Muscle of leg (tissue), 16 donors: ENCODE data around the gene KMO. TPM values are rescaled to one million over a fixed set of nuclear protein-coding genes. Genes with fewer than 3 reads are reported as not detected.
A peak's percentile ranks its signal among the peaks of the same experiment; 100 is the strongest.

ENCODE experiments used
- DNase-seq: peaks from one replicate; pipeline ENCODE4 v3.0.0; 2013
- H3K27ac ChIP-seq: one replicate; pipeline ENCODE4 v1.5.1; 2013; ENCODE audit warnings: mild to moderate bottlenecking, low read length, control low read depth
- H3K27me3 ChIP-seq: one replicate; pipeline ENCODE4 v1.6.1; 2013; ENCODE audit warnings: low read length; ENCODE audit not compliant: control insufficient read depth, insufficient read depth
- H3K36me3 ChIP-seq: one replicate; pipeline ENCODE4 v1.6.1; 2013; ENCODE audit warnings: low read length; ENCODE audit not compliant: control insufficient read depth, insufficient read depth
- H3K4me1 ChIP-seq: one replicate; pipeline ENCODE4 v1.6.1; 2013; ENCODE audit warnings: low read length; ENCODE audit not compliant: control insufficient read depth, insufficient read depth
- H3K4me3 ChIP-seq: one replicate; pipeline ENCODE4 v1.5.1; 2013; ENCODE audit warnings: low read length, control low read depth
- H3K9me3 ChIP-seq: replicated peaks from 2 replicates; pipeline ENCODE4 v1.6.1; 2013; ENCODE audit warnings: low read depth, low read length; ENCODE audit not compliant: control insufficient read depth
- WGBS: methylation state at CpG from one replicate; pipeline ENCODE4 v1.1.5; 2013; ENCODE audit warnings: missing lambda C conversion rate; ENCODE audit not compliant: insufficient coverage; 5-methylcytosine and 5-hydroxymethylcytosine counted together
- long read RNA-seq, 11 donors: transcript quantifications; one replicate each; lab custom pipeline, GENCODE V29; 2026
- polyA plus RNA-seq, 8 donors: library from polyadenylated mRNA; unstranded; fragments of 120-200 nt; gene quantifications; one replicate each; pipeline versions ENCODE4 v1.2.1 to v1.2.3, GENCODE V29; 2013; ENCODE audit warnings: inconsistent platforms in 1 of 8, low replicate concordance in 1 of 8; ENCODE audit not compliant: insufficient read length in 8 of 8, insufficient read depth in 1 of 8
- total RNA-seq: library from RNA; stranded (reverse); fragments of 120-200 nt; gene quantifications from one replicate; pipeline ENCODE4 v1.2.4, GENCODE V29; 2013

The KMO gene
- total RNA-seq (0.27 TPM), polyA plus RNA-seq (under 1 TPM; 0.11 to 0.53 (median 0.20) TPM)
- long read RNA-seq, donor 1 = 0 reads
- long read RNA-seq, donor 2 = 0 reads
- long read RNA-seq, donor 3 = 0 reads
- long read RNA-seq, donor 4 = 0 reads
- long read RNA-seq, donor 5 = 0 reads
- long read RNA-seq, donor 6, partial matches to known transcripts = 0 of 56 reads
- long read RNA-seq, donor 6, other reads (novel, unspliced or antisense) = 56 of 56 reads
- long read RNA-seq, donor 7, partial matches to known transcripts = 6 of 22 reads
- long read RNA-seq, donor 7, other reads (novel, unspliced or antisense) = 16 of 22 reads
- long read RNA-seq, donor 8 = 0 reads
- long read RNA-seq, donor 9 = 0 reads
- long read RNA-seq, donor 10, partial matches to known transcripts = 0 of 32 reads
- long read RNA-seq, donor 10, other reads (novel, unspliced or antisense) = 32 of 32 reads
- long read RNA-seq, donor 11, partial matches to known transcripts = 0 of 12 reads
- long read RNA-seq, donor 11, other reads (novel, unspliced or antisense) = 12 of 12 reads

GRCh38 chr1:241532162-241532531, at the start of gene KMO:
KMO (plus strand) TSS chr1:241532378; CDS start chr1:241532445, 67 bp downstream.
- H3K36me3 ChIP-seq = no peaks in the 10 kb centered on the region
- no peaks in the 10 kb centered on the region for H3K9me3 ChIP-seq
- no CpG with 5 or more reads among the region's 1 CpG for WGBS
- no peak for DNase-seq
- H3K4me3 ChIP-seq = peak within 1 kb of the TSS; percentile 28
- H3K27ac ChIP-seq = peak within 1 kb of the TSS; percentile 5
- no peaks in the 10 kb centered on the region for H3K4me1 ChIP-seq
- peaks cover 3% of the 10 kb centered on the region for H3K27me3 ChIP-seq

GRCh38 chr1:241482761-241483250, 49.4 kb upstream of the KMO start:
- no peak for DNase-seq
- no CpG with 5 or more reads among the region's 1 CpG for whole genome bisulfite sequencing
- no peaks in the 10 kb centered on the region for H3K36me3 ChIP-seq

GRCh38 chr1:241485145-241485544, 47.0 kb upstream of the KMO start:
- no peak for DNase-seq
- Histone ChIP-seq H3K4me1 (no peaks in the 10 kb centered on the region), H3K27me3 (no peaks in the 10 kb centered on the region), H3K36me3 (no peaks in the 10 kb centered on the region), H3K4me3 (no peak overlapping the region), H3K9me3 (no peaks in the 10 kb centered on the region), H3K27ac (no peak overlapping the region)
- WGBS = no CpG with 5 or more reads among the region's 3 CpGs

More at GRCh38 chr1:241482761-241483250, 49.4 kb upstream of the KMO start:
- Histone ChIP-seq H3K27ac (no peak overlapping the region), H3K9me3 (no peaks in the 10 kb centered on the region), H3K4me1 (no peaks in the 10 kb centered on the region), H3K27me3 (no peaks in the 10 kb centered on the region), H3K4me3 (no peak overlapping the region)

GRCh38 chr1:241485554-241485992, 46.6 kb upstream of the KMO start:
- 89% methylated on average over 2 of the region's 4 CpGs for whole genome bisulfite sequencing
- H3K9me3 ChIP-seq = no peaks in the 10 kb centered on the region
- H3K27me3 ChIP-seq = no peaks in the 10 kb centered on the region
- H3K4me3 ChIP-seq = no peak overlapping the region
- no peak for DNase-seq
- no peaks in the 10 kb centered on the region for H3K36me3 ChIP-seq
- H3K4me1 ChIP-seq = no peaks in the 10 kb centered on the region
- H3K27ac ChIP-seq = no peak overlapping the region

- WGBS = no CpG with 5 or more reads among the region's 1 CpG
- Histone ChIP-seq H3K27me3 (no peaks in the 10 kb centered on the region), H3K4me3 (no peak overlapping the region), H3K4me1 (no peaks in the 10 kb centered on the region), H3K27ac (no peak overlapping the region), H3K36me3 (no peaks in the 10 kb centered on the region), H3K9me3 (no peaks in the 10 kb centered on the region)
- DNase-seq = no peak
Observed at GRCh38 chr1:241488739-241489138, 43.4 kb upstream of the KMO start.

- DNase-seq = peak; percentile 5
- Histone ChIP-seq H3K36me3 (peaks cover 28% of the 10 kb centered on the region), H3K4me3 (no peak overlapping the region), H3K27me3 (no peaks in the 10 kb centered on the region), H3K27ac (no peak overlapping the region), H3K9me3 (no peaks in the 10 kb centered on the region), H3K4me1 (no peaks in the 10 kb centered on the region)
- WGBS = 86% methylated on average over 3 of the region's 5 CpGs
Observed at GRCh38 chr1:241495741-241496140, 36.4 kb upstream of the KMO start.

- H3K4me1 ChIP-seq = no peaks in the 10 kb centered on the region
- H3K36me3 ChIP-seq = peaks cover 46% of the 10 kb centered on the region
- H3K27ac ChIP-seq = no peak overlapping the region
- H3K4me3 ChIP-seq = no peak overlapping the region
- H3K9me3 ChIP-seq = no peaks in the 10 kb centered on the region
- no peaks in the 10 kb centered on the region for H3K27me3 ChIP-seq
- DNase-seq = peak; percentile 14
- no CpG with 5 or more reads among the region's 2 CpGs for WGBS
Observed at GRCh38 chr1:241499910-241500309, 32.3 kb upstream of the KMO start.

GRCh38 chr1:241503444-241503843, 28.7 kb upstream of the KMO start:
- no peak overlapping the region for H3K4me3 ChIP-seq
- peaks cover 39% of the 10 kb centered on the region for H3K36me3 ChIP-seq
- H3K27ac ChIP-seq = no peak overlapping the region
- 100% methylated on average over 1 of the region's 6 CpGs for WGBS
- DNase-seq = no peak
- no peaks in the 10 kb centered on the region for H3K9me3 ChIP-seq
- H3K27me3 ChIP-seq = no peaks in the 10 kb centered on the region
- H3K4me1 ChIP-seq = no peaks in the 10 kb centered on the region

GRCh38 chr1:241507189-241507863, 24.9 kb upstream of the KMO start:
- Histone ChIP-seq H3K9me3 (no peaks in the 10 kb centered on the region), H3K27ac (no peak overlapping the region), H3K4me1 (no peaks in the 10 kb centered on the region), H3K4me3 (no peak overlapping the region), H3K27me3 (no peaks in the 10 kb centered on the region), H3K36me3 (peaks cover 47% of the 10 kb centered on the region)
- no CpG with 5 or more reads among the region's 2 CpGs for WGBS
- DNase-seq = no peak

GRCh38 chr1:241513378-241513777, 18.8 kb upstream of the KMO start:
- H3K27ac ChIP-seq = no peak overlapping the region
- no peaks in the 10 kb centered on the region for H3K9me3 ChIP-seq
- 83% methylated on average over 2 of the region's 5 CpGs for WGBS
- no peaks in the 10 kb centered on the region for H3K4me1 ChIP-seq
- H3K27me3 ChIP-seq = no peaks in the 10 kb centered on the region
- H3K4me3 ChIP-seq = no peak overlapping the region
- peaks cover 20% of the 10 kb centered on the region for H3K36me3 ChIP-seq
- no peak for DNase-seq
